Measurements from ENCODE around the gene TPM4. TPM values are rescaled to one million over a fixed set of nuclear protein-coding genes. Genes with fewer than 3 reads are reported as not detected.

Gene TPM4
- total and polyA plus RNA-seq, 2 of the 13 experiments (the other 11 are each of a cell fraction or from before 2014, with no cell fraction given): 180 to 188 TPM

DNA sequence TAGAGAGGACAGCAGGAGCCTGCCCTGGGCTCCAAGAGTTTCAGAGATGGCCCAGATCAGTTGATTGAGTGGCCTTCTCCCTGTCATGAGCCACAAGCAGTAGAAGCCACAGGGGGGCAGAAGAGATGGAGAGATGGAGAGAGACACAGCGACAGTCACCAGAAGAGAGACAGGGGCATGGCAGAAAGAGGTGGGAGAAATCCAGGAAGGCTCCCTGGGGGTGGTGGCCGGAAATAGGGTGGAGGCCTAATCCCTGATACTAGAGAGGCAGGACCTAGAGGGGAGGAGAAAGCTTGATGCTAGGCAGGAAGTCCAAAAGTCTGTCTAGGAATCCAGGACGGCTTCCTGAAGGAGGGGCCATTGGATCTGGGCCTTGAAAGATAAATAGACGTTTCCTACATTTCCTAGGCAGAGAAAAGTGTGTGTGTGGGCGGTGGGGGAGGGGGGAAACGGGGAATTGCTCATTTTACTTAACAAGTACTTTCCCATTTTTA lies 9.6 kb upstream of the TPM4 start (continued):
- TF ChIP-seq, protein P1, sequence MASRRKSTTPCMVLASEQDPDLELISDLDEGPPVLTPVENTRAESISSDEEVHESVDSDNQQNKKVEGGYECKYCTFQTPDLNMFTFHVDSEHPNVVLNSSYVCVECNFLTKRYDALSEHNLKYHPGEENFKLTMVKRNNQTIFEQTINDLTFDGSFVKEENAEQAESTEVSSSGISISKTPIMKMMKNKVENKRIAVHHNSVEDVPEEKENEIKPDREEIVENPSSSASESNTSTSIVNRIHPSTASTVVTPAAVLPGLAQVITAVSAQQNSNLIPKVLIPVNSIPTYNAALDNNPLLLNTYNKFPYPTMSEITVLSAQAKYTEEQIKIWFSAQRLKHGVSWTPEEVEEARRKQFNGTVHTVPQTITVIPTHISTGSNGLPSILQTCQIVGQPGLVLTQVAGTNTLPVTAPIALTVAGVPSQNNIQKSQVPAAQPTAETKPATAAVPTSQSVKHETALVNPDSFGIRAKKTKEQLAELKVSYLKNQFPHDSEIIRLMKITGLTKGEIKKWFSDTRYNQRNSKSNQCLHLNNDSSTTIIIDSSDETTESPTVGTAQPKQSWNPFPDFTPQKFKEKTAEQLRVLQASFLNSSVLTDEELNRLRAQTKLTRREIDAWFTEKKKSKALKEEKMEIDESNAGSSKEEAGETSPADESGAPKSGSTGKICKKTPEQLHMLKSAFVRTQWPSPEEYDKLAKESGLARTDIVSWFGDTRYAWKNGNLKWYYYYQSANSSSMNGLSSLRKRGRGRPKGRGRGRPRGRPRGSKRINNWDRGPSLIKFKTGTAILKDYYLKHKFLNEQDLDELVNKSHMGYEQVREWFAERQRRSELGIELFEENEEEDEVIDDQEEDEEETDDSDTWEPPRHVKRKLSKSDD (CRISPR knock-in tag; IDR thresholded peaks at IDR 0.05; ENCODE audit: low read depth): no peak
- no peak for TF ChIP-seq NPAS2 (CRISPR knock-in tag; IDR thresholded peaks at IDR 0.05; ENCODE audit: borderline replicate concordance)
- TF ChIP-seq, protein P2, sequence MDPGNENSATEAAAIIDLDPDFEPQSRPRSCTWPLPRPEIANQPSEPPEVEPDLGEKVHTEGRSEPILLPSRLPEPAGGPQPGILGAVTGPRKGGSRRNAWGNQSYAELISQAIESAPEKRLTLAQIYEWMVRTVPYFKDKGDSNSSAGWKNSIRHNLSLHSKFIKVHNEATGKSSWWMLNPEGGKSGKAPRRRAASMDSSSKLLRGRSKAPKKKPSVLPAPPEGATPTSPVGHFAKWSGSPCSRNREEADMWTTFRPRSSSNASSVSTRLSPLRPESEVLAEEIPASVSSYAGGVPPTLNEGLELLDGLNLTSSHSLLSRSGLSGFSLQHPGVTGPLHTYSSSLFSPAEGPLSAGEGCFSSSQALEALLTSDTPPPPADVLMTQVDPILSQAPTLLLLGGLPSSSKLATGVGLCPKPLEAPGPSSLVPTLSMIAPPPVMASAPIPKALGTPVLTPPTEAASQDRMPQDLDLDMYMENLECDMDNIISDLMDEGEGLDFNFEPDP (CRISPR knock-in tag; conservative IDR thresholded peaks at IDR 0.05): no peak
- no peak for TF ChIP-seq RAD51 (IDR thresholded peaks at IDR 0.05; ENCODE audit: borderline replicate concordance)
- TF ChIP-seq TBP (CRISPR knock-in tag; IDR thresholded peaks at IDR 0.05): no peak
- TF ChIP-seq HOXD1 (CRISPR knock-in tag; IDR thresholded peaks at IDR 0.05): no peak
- TF ChIP-seq TAF15 (IDR thresholded peaks at IDR 0.05; ENCODE audit: low read depth, low read length, poor library complexity, severe bottlenecking): no peak
- TF ChIP-seq SP140L (CRISPR knock-in tag; IDR thresholded peaks at IDR 0.05; ENCODE audit: borderline replicate concordance): no peak; the same call in 1 of the 2 replicates
- TF ChIP-seq ZNF17 (CRISPR knock-in tag; IDR thresholded peaks at IDR 0.05): no peak
- TF ChIP-seq ZNF180 (CRISPR knock-in tag; IDR thresholded peaks at IDR 0.05; ENCODE audit: borderline replicate concordance, low read depth): no peak
- no peak for TF ChIP-seq KLF13 (CRISPR knock-in tag; IDR thresholded peaks at IDR 0.05)
- TF ChIP-seq KMT2B (CRISPR knock-in tag; IDR thresholded peaks at IDR 0.05): no peak
- no peak for TF ChIP-seq GZF1 (CRISPR knock-in tag; IDR thresholded peaks at IDR 0.05)
- TF ChIP-seq, protein P3, sequence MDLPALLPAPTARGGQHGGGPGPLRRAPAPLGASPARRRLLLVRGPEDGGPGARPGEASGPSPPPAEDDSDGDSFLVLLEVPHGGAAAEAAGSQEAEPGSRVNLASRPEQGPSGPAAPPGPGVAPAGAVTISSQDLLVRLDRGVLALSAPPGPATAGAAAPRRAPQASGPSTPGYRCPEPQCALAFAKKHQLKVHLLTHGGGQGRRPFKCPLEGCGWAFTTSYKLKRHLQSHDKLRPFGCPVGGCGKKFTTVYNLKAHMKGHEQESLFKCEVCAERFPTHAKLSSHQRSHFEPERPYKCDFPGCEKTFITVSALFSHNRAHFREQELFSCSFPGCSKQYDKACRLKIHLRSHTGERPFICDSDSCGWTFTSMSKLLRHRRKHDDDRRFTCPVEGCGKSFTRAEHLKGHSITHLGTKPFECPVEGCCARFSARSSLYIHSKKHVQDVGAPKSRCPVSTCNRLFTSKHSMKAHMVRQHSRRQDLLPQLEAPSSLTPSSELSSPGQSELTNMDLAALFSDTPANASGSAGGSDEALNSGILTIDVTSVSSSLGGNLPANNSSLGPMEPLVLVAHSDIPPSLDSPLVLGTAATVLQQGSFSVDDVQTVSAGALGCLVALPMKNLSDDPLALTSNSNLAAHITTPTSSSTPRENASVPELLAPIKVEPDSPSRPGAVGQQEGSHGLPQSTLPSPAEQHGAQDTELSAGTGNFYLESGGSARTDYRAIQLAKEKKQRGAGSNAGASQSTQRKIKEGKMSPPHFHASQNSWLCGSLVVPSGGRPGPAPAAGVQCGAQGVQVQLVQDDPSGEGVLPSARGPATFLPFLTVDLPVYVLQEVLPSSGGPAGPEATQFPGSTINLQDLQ (CRISPR knock-in tag; IDR thresholded peaks at IDR 0.05): no peak
- TF ChIP-seq, protein P4, sequence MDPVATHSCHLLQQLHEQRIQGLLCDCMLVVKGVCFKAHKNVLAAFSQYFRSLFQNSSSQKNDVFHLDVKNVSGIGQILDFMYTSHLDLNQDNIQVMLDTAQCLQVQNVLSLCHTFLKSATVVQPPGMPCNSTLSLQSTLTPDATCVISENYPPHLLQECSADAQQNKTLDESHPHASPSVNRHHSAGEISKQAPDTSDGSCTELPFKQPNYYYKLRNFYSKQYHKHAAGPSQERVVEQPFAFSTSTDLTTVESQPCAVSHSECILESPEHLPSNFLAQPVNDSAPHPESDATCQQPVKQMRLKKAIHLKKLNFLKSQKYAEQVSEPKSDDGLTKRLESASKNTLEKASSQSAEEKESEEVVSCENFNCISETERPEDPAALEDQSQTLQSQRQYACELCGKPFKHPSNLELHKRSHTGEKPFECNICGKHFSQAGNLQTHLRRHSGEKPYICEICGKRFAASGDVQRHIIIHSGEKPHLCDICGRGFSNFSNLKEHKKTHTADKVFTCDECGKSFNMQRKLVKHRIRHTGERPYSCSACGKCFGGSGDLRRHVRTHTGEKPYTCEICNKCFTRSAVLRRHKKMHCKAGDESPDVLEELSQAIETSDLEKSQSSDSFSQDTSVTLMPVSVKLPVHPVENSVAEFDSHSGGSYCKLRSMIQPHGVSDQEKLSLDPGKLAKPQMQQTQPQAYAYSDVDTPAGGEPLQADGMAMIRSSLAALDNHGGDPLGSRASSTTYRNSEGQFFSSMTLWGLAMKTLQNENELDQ (CRISPR knock-in tag; IDR thresholded peaks at IDR 0.05; ENCODE audit: borderline replicate concordance): no peak
- TF ChIP-seq ZNF547 (CRISPR knock-in tag; IDR thresholded peaks at IDR 0.05): no peak
- TF ChIP-seq ZBTB3 (CRISPR knock-in tag; IDR thresholded peaks at IDR 0.05; ENCODE audit: borderline replicate concordance, low read depth): no peak
- TF ChIP-seq ZNF747 (CRISPR knock-in tag; IDR thresholded peaks at IDR 0.05; ENCODE audit: borderline replicate concordance): no peak
- TF ChIP-seq HIVEP1 (CRISPR knock-in tag; IDR thresholded peaks at IDR 0.05): no peak
- TF ChIP-seq MED1 (CRISPR knock-in tag; IDR thresholded peaks at IDR 0.05): peak; percentile 17; the same call in 1 of the 2 replicates
- TF ChIP-seq KDM6A (CRISPR knock-in tag; IDR thresholded peaks at IDR 0.05; ENCODE audit: low read depth): no peak
- no peak for TF ChIP-seq ZNF564 (CRISPR knock-in tag; IDR thresholded peaks at IDR 0.05)
- no peak for TF ChIP-seq ZNF557 (CRISPR knock-in tag; IDR thresholded peaks at IDR 0.05)

Measured in HepG2 (cell line).